ENCODE results near the gene COL7A1. TPM values are rescaled to one million over a fixed set of nuclear protein-coding genes. Genes with fewer than 3 reads are reported as not detected.

The COL7A1 gene
- total RNA-seq, 1 experiment from 2014 or later, result 91.2 TPM

GRCh38 chr3:48568476-48568875 is 26.7 kb downstream of the COL7A1 start:
- CTCF ChIA-PET, result no interaction called here
- no peak overlapping the region for H3K27ac ChIP-seq
- no peak for DNase-seq

DNA sequence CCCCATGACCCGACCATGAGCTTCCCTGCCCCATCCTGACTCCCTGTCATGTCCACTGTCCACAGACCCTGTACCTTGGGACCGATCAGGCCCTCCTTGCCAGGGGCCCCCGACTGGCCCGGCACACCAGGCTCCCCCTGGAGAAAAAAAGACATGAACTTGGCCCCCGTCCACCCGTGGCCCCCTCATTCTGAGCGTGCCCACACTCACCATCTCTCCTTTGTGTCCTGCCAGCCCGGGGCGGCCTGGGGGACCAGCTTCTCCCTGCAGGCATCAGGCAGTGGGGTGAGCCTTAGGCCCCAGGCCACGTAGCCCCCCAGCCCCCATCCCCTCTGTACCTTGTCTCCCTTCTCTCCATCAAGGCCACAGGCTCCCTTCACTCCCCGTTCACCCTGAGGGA is 27.6 kb downstream of the COL7A1 start:
- no peaks in the 10 kb centered on the region for H3K27me3 ChIP-seq (ENCODE audit: insufficient read depth, low read depth)
- H3K4me1 ChIP-seq (replicated peaks; ENCODE audit: insufficient read depth), result 0 out of 2 replicates have a peak, but pooled peaks cover 6% of the 10 kb centered on the region
- H3F3A ChIP-seq (ENCODE audit: insufficient read depth, low read depth), result peaks cover 8% of the 10 kb centered on the region; the same call in 1 of the 2 replicates
- no peaks in the 10 kb centered on the region for H3K9me3 ChIP-seq (ENCODE audit: insufficient read depth, low read depth)
- no peaks in the 10 kb centered on the region for H3K36me3 ChIP-seq (ENCODE audit: low read depth)
- no peak overlapping the region for H3K4me2 ChIP-seq
- POLR2A ChIA-PET (ENCODE audit: unreplicated experiment), result no interaction called here
- no peaks in the 10 kb centered on the region for H4K20me1 ChIP-seq (ENCODE audit: insufficient read depth)
- TF ChIP-seq, protein P1, sequence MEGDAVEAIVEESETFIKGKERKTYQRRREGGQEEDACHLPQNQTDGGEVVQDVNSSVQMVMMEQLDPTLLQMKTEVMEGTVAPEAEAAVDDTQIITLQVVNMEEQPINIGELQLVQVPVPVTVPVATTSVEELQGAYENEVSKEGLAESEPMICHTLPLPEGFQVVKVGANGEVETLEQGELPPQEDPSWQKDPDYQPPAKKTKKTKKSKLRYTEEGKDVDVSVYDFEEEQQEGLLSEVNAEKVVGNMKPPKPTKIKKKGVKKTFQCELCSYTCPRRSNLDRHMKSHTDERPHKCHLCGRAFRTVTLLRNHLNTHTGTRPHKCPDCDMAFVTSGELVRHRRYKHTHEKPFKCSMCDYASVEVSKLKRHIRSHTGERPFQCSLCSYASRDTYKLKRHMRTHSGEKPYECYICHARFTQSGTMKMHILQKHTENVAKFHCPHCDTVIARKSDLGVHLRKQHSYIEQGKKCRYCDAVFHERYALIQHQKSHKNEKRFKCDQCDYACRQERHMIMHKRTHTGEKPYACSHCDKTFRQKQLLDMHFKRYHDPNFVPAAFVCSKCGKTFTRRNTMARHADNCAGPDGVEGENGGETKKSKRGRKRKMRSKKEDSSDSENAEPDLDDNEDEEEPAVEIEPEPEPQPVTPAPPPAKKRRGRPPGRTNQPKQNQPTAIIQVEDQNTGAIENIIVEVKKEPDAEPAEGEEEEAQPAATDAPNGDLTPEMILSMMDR (conservative IDR thresholded peaks at IDR 0.05), result no peak
- TF ChIP-seq EZH2 (IDR thresholded peaks at IDR 0.05; ENCODE audit: low read depth), result no peak
- no peaks in the 10 kb centered on the region for H3K79me2 ChIP-seq (ENCODE audit: low read depth)
- CTCF ChIA-PET, result interaction anchor here (0.7 to 0.8 kb wide), 2 partner anchors 11 to 94 kb away, joined by 4 to 32 read pairs; partner anchors contain the start of gene PFKFB4
- no peaks in the 10 kb centered on the region for H3K9me2 ChIP-seq (ENCODE audit: insufficient read depth)
- no peak overlapping the region for H3K4me3 ChIP-seq
- H2AFZ ChIP-seq, result no peak overlapping the region
- no peak for DNase-seq
- H3K27ac ChIP-seq, result no peak overlapping the region
- intact Hi-C loops (cut with micrococcal nuclease; ENCODE audit: unreplicated experiment), result no loop called here
- BruUV-seq (replicated peaks), result no TSS peak

More at GRCh38 chr3:48568476-48568875, 26.7 kb downstream of the COL7A1 start:
- Histone ChIP-seq H4K20me1 (ENCODE audit: insufficient read depth) (no peaks in the 10 kb centered on the region), H3K4me2 (no peak overlapping the region), H3F3A (ENCODE audit: insufficient read depth, low read depth) (peaks cover 4% of the 10 kb centered on the region; the same call in 1 of the 2 replicates), H3K4me1 (replicated peaks; ENCODE audit: insufficient read depth) (0 out of 2 replicates have a peak, but pooled peaks cover 6% of the 10 kb centered on the region), H3K27me3 (ENCODE audit: insufficient read depth, low read depth) (no peaks in the 10 kb centered on the region), H3K4me3 (no peak overlapping the region), H3K36me3 (ENCODE audit: low read depth) (no peaks in the 10 kb centered on the region), H3K9me2 (ENCODE audit: insufficient read depth) (no peaks in the 10 kb centered on the region), H3K9me3 (ENCODE audit: insufficient read depth, low read depth) (no peaks in the 10 kb centered on the region), H2AFZ (no peak overlapping the region), H3K79me2 (ENCODE audit: low read depth) (no peaks in the 10 kb centered on the region)
- POLR2A ChIA-PET (ENCODE audit: unreplicated experiment), result no interaction called here
- BruUV-seq (replicated peaks), result no TSS peak
- intact Hi-C loops (cut with micrococcal nuclease; ENCODE audit: unreplicated experiment), result no loop called here
- TF ChIP-seq, protein P1 (conservative IDR thresholded peaks at IDR 0.05), result no peak

DNA sequence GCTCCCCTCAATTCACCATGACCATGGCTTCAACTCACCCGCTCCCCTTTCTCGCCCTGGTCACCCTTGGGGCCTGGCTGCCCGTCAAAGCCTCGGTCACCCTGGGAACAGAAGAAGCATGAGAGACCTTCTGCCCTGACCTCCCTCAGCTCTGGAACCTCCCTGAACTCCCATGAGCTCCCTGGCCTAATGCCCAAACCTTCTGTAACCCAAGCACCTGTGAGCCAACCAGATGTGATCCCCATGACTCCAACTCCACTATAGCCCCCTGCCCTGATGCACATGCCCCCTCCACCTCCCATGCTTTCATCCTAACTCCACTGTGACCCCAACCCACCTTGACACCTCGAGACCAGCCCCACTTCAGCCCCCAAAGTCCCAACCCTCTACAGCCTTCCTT is 28.0 kb downstream of the COL7A1 start:
- Histone ChIP-seq H3K9me2 (ENCODE audit: insufficient read depth) (no peaks in the 10 kb centered on the region), H3K9me3 (ENCODE audit: insufficient read depth, low read depth) (no peaks in the 10 kb centered on the region), H3K27me3 (ENCODE audit: insufficient read depth, low read depth) (no peaks in the 10 kb centered on the region), H2AFZ (no peak overlapping the region), H3K79me2 (ENCODE audit: low read depth) (no peaks in the 10 kb centered on the region), H3K27ac (no peak overlapping the region), H3F3A (ENCODE audit: insufficient read depth, low read depth) (peaks cover 8% of the 10 kb centered on the region; the same call in 1 of the 2 replicates), H3K4me3 (no peak overlapping the region), H4K20me1 (ENCODE audit: insufficient read depth) (no peaks in the 10 kb centered on the region), H3K4me2 (no peak overlapping the region), H3K4me1 (replicated peaks; ENCODE audit: insufficient read depth) (0 out of 2 replicates have a peak, but pooled peaks cover 6% of the 10 kb centered on the region), H3K36me3 (ENCODE audit: low read depth) (no peaks in the 10 kb centered on the region)
- DNase-seq, result no peak
- ChIA-PET POLR2A (ENCODE audit: unreplicated experiment) (no interaction called here), CTCF (interaction anchor here (0.8 kb wide), 1 partner anchor 10 kb away, joined by 32 read pairs; the partner anchor contains the start of gene PFKFB4)
- intact Hi-C loops (cut with micrococcal nuclease; ENCODE audit: unreplicated experiment), result no loop called here
- no TSS peak for BruUV-seq (replicated peaks)
- TF ChIP-seq, protein P1 (conservative IDR thresholded peaks at IDR 0.05), result no peak
- TF ChIP-seq EZH2 (IDR thresholded peaks at IDR 0.05; ENCODE audit: low read depth), result no peak
